HG02884 (cell line): ENCODE results near the gene SLC39A9.
A peak's percentile ranks its signal among the peaks of the same experiment; 100 is the strongest.

Experiments used
- ATAC-seq: cut with Tn5 transposase; IDR thresholded peaks from one replicate; pipeline ENCODE4 v1.9.1; 2021; ENCODE audit warnings: mild to moderate bottlenecking, moderate library complexity; ENCODE audit not compliant: unreplicated experiment

SLC39A9 gene

GRCh38 chr14:69398053-69398817, at the start of gene SLC39A9, which contains the start of gene ERH:
Gene SLC39A9 (plus strand): TSS chr14:69398692. CDS start chr14:69399370, 678 bp downstream.
Gene ERH (minus strand): TSS chr14:69398299. CDS start chr14:69398233, 66 bp downstream.
- peak; percentile 86 for ATAC-seq

GRCh38 chr14:69349091-69349777, 49.3 kb upstream of the SLC39A9 start:
- no peak for ATAC-seq

GRCh38 chr14:69350892-69351291, 47.6 kb upstream of the SLC39A9 start:
- ATAC-seq: no peak

GRCh38 chr14:69351385-69351784, 47.1 kb upstream of the SLC39A9 start:
- ATAC-seq: no peak

- ATAC-seq: no peak
These were observed 46.6 kb upstream of the SLC39A9 start for GRCh38 chr14:69351911-69352310.

GRCh38 chr14:69353168-69353567, 45.3 kb upstream of the SLC39A9 start:
- no peak for ATAC-seq

- ATAC-seq: peak; percentile 90
These were observed 43.9 kb upstream of the SLC39A9 start for GRCh38 chr14:69354383-69355153.

GRCh38 chr14:69355154-69355597, 43.3 kb upstream of the SLC39A9 start:
- ATAC-seq: no peak

GRCh38 chr14:69355607-69356281, 42.7 kb upstream of the SLC39A9 start:
- ATAC-seq: no peak

GRCh38 chr14:69356903-69357543, 41.5 kb upstream of the SLC39A9 start:
- no peak for ATAC-seq

GRCh38 chr14:69357544-69358200, 40.8 kb upstream of the SLC39A9 start:
- ATAC-seq: no peak

GRCh38 chr14:69358233-69358963, 40.1 kb upstream of the SLC39A9 start:
- ATAC-seq: no peak

- no peak for ATAC-seq
These were observed 39.5 kb upstream of the SLC39A9 start for GRCh38 chr14:69358966-69359365.

GRCh38 chr14:69360438-69361108, 37.9 kb upstream of the SLC39A9 start:
- no peak for ATAC-seq

- no peak for ATAC-seq
These were observed 35.4 kb upstream of the SLC39A9 start for GRCh38 chr14:69363055-69363454.

- no peak for ATAC-seq
These were observed 34.5 kb upstream of the SLC39A9 start for GRCh38 chr14:69363964-69364363.

- ATAC-seq: no peak
These were observed 34.1 kb upstream of the SLC39A9 start for GRCh38 chr14:69364378-69364777.

GRCh38 chr14:69366069-69366468, 32.4 kb upstream of the SLC39A9 start:
- ATAC-seq: no peak

GRCh38 chr14:69366761-69367160, 31.7 kb upstream of the SLC39A9 start:
- ATAC-seq: no peak
